ENCODE data around the gene IRF9. TPM values are rescaled to one million over a fixed set of nuclear protein-coding genes. Genes with fewer than 3 reads are reported as not detected.

IRF9 gene
- total and polyA plus RNA-seq, 8 donors: 1.4 to 143 (median 78.2) TPM

GRCh38 chr14:24190416-24190815 lies 29.4 kb downstream of the IRF9 start:
- intact Hi-C loops (cut with DNase I; ENCODE audit: low total_unique reads): no loop called here
- Histone ChIP-seq H3K27me3 (no peaks in the 10 kb centered on the region), H3K36me3 (peaks cover 16 to 58% (median 50%) of the 10 kb centered on the region in 4 donors), H3K27ac (no peak overlapping the region), H3K9me3 (no peaks in the 10 kb centered on the region), H3K4me3 (no peak overlapping the region), H3K4me1 (peaks cover 25 to 65% (median 49%) of the 10 kb centered on the region in 4 donors)
- TF ChIP-seq EP300 (IDR thresholded peaks at IDR 0.05) (no peak), CTCF (IDR thresholded peaks at IDR 0.05) (no peak), POLR2A (IDR thresholded peaks at IDR 0.05) (no peak), POLR2AphosphoS5 (IDR thresholded peaks at IDR 0.05) (no peak)
- WGBS, 5 donors: 79 to 92% (median 90%) methylated on average over 10 of the region's 10 CpGs
- no peak for DNase-seq

GRCh38 chr14:24192933-24193332 lies 31.9 kb downstream of the IRF9 start:
- no peak for TF ChIP-seq POLR2AphosphoS5 (IDR thresholded peaks at IDR 0.05)
- TF ChIP-seq CTCF (IDR thresholded peaks at IDR 0.05): no peak
- no peak for TF ChIP-seq EP300 (IDR thresholded peaks at IDR 0.05)
- TF ChIP-seq POLR2A (IDR thresholded peaks at IDR 0.05): no peak
- WGBS, 5 donors: 89 to 97% (median 97%) methylated on average over 15 of the region's 15 CpGs
- intact Hi-C loops (cut with DNase I; ENCODE audit: low total_unique reads): no loop called here

GRCh38 chr14:24194186-24194872 lies 33.3 kb downstream of the IRF9 start:
- TF ChIP-seq POLR2AphosphoS5 (IDR thresholded peaks at IDR 0.05) (no peak), POLR2A (IDR thresholded peaks at IDR 0.05) (no peak), CTCF (IDR thresholded peaks at IDR 0.05) (no peak), EP300 (IDR thresholded peaks at IDR 0.05) (no peak)
- 62 to 83% (median 67%) methylated on average over 7 of the region's 7 CpGs for WGBS, 5 donors
- H3K27me3 ChIP-seq: no peaks in the 10 kb centered on the region
- intact Hi-C loops (cut with DNase I; ENCODE audit: low total_unique reads): no loop called here
- H3K27ac ChIP-seq: peak overlapping the region in 4 of 5 donors; percentile 96 to 99 (median 98)
- H3K4me1 ChIP-seq: peaks cover 24 to 74% (median 53%) of the 10 kb centered on the region in 4 donors
- H3K9me3 ChIP-seq: no peaks in the 10 kb centered on the region
- peak overlapping the region; percentile 84 to 99 (median 88) for H3K4me3 ChIP-seq
- peaks cover 0 to 43% (median 36%) of the 10 kb centered on the region in 4 donors for H3K36me3 ChIP-seq
- no peak for DNase-seq

More at GRCh38 chr14:24192933-24193332, 31.9 kb downstream of the IRF9 start:
- H3K36me3 ChIP-seq: peaks cover 0 to 38% (median 33%) of the 10 kb centered on the region in 4 donors
- H3K4me3 ChIP-seq: no peak overlapping the region
- H3K4me1 ChIP-seq: peaks cover 29 to 73% (median 59%) of the 10 kb centered on the region in 4 donors
- no peak overlapping the region for H3K27ac ChIP-seq
- H3K9me3 ChIP-seq: no peaks in the 10 kb centered on the region
- no peak for DNase-seq
- no peaks in the 10 kb centered on the region for H3K27me3 ChIP-seq

- peak overlapping the region; percentile 84 to 99 (median 88) for H3K4me3 ChIP-seq
- DNase-seq: no peak
- H3K27ac ChIP-seq: peak overlapping the region; percentile 93 to 99 (median 98)
- WGBS, 5 donors: 15 to 46% (median 32%) methylated on average over 8 of the region's 8 CpGs
- peaks cover 24 to 69% (median 49%) of the 10 kb centered on the region in 4 donors for H3K4me1 ChIP-seq
- no peaks in the 10 kb centered on the region for H3K27me3 ChIP-seq
- H3K36me3 ChIP-seq: peaks cover 0 to 42% (median 37%) of the 10 kb centered on the region in 4 donors
- intact Hi-C loops (cut with DNase I; ENCODE audit: low total_unique reads): no loop called here
- H3K9me3 ChIP-seq: no peaks in the 10 kb centered on the region
- TF ChIP-seq CTCF (IDR thresholded peaks at IDR 0.05): no peak
- no peak for TF ChIP-seq POLR2AphosphoS5 (IDR thresholded peaks at IDR 0.05)
- no peak for TF ChIP-seq EP300 (IDR thresholded peaks at IDR 0.05)
- no peak for TF ChIP-seq POLR2A (IDR thresholded peaks at IDR 0.05)
These were observed 33.8 kb downstream of the IRF9 start for GRCh38 chr14:24194873-24195185.

Measured in stomach (tissue), 9 donors.